GM23338 (cell line): ENCODE measurements around the gene GPC5. TPM values are rescaled to one million over a fixed set of nuclear protein-coding genes. Genes with fewer than 3 reads are reported as not detected.

Experiments used
- ATAC-seq: fragments of 200-7000 bp; cut with Tn5 transposase; 3 replicates; pipeline ENCODE4 v1.9.1; 2020
- DNase-seq: peaks from one replicate; pipeline ENCODE4 v3.0.0-alpha.2; 2015; ENCODE audit warnings: low spot score
- H2AFZ ChIP-seq: fragments of 200-600 bp; sonication (generic); 2 replicates; pipeline ENCODE4 v1.8.0; 2016; ENCODE audit warnings: antibody characterized with exemption, mild to moderate bottlenecking, moderate library complexity
- H3F3A ChIP-seq: fragments of 200-600 bp; sonication (generic); replicated peaks from 2 replicates; pipeline ENCODE4 v1.8.0; 2017; ENCODE audit warnings: antibody characterized with exemption, mixed run types, low read depth
- H3K27ac ChIP-seq: fragments of 200-600 bp; sonication (generic); 2 replicates; pipeline ENCODE4 v1.6.1; 2016; ENCODE audit warnings: low read depth
- H3K27me3 ChIP-seq: fragments of 200-600 bp; sonication (generic); 2 replicates; pipeline ENCODE4 v1.8.0; 2016; ENCODE audit warnings: mild to moderate bottlenecking, mixed run types, moderate library complexity; ENCODE audit not compliant: insufficient read depth
- H3K36me3 ChIP-seq: fragments of 200-600 bp; sonication (generic); 2 replicates; pipeline ENCODE4 v1.8.0; 2016; ENCODE audit warnings: mild to moderate bottlenecking; ENCODE audit not compliant: insufficient read depth
- H3K4me1 ChIP-seq: fragments of 200-600 bp; sonication (generic); 2 replicates; pipeline ENCODE4 v1.8.0; 2016; ENCODE audit warnings: mild to moderate bottlenecking, moderate library complexity; ENCODE audit not compliant: insufficient read depth
- H3K4me2 ChIP-seq: fragments of 200-600 bp; sonication (generic); 2 replicates; pipeline ENCODE4 v1.7.1; 2017; ENCODE audit warnings: mixed run types
- H3K4me3 ChIP-seq: fragments of 200-600 bp; sonication (generic); 2 replicates; pipeline ENCODE4 v1.6.1; 2016; ENCODE audit warnings: mixed run types
- H3K79me2 ChIP-seq: fragments of 200-600 bp; sonication (generic); replicated peaks from 2 replicates; pipeline ENCODE4 v1.8.0; 2017; ENCODE audit warnings: mild to moderate bottlenecking; ENCODE audit not compliant: insufficient read depth
- H3K9me2 ChIP-seq: fragments of 200-600 bp; sonication (generic); 2 replicates; pipeline ENCODE4 v1.8.0; 2017; ENCODE audit not compliant: insufficient read depth
- H4K20me1 ChIP-seq: fragments of 200-600 bp; sonication (generic); replicated peaks from 2 replicates; pipeline ENCODE4 v1.8.0; 2017; ENCODE audit warnings: mild to moderate bottlenecking; ENCODE audit not compliant: insufficient read depth
- H3K27ac Mint-ChIP-seq: 2 replicates; pipeline ENCODE4 v1.8.0; 2020; ENCODE audit warnings: inconsistent platforms, mild to moderate bottlenecking, moderate library complexity, mixed read lengths
- H3K27me3 Mint-ChIP-seq: 3 replicates; pipeline ENCODE4 v1.8.0; 2022; ENCODE audit warnings: low read depth, mild to moderate bottlenecking, moderate library complexity, mixed read lengths, inconsistent platforms; ENCODE audit not compliant: insufficient read depth, poor library complexity
- H3K36me3 Mint-ChIP-seq: 3 replicates; pipeline ENCODE4 v1.8.0; 2021; ENCODE audit warnings: low read depth, mild to moderate bottlenecking, inconsistent platforms, moderate library complexity, mixed read lengths
- H3K4me1 Mint-ChIP-seq: 3 replicates; pipeline ENCODE4 v1.8.0; 2020; ENCODE audit warnings: mild to moderate bottlenecking, inconsistent platforms, mixed read lengths
- H3K4me3 Mint-ChIP-seq: 3 replicates; pipeline ENCODE4 v1.8.0; 2021; ENCODE audit warnings: moderate library complexity, mild to moderate bottlenecking, inconsistent platforms, mixed read lengths
- H3K9me3 Mint-ChIP-seq: 3 replicates; pipeline ENCODE4 v1.8.0; 2020; ENCODE audit warnings: moderate library complexity, mild to moderate bottlenecking, inconsistent platforms, mixed read lengths
- CREB1 ChIP-seq: fragments of 250-450 bp; sonication (Bioruptor Pico); IDR thresholded peaks from 2 replicates; pipeline ENCODE4 v1.5.0; 2020; ENCODE audit warnings: low read depth, mild to moderate bottlenecking, moderate library complexity
- CTCF ChIP-seq, 2 experiments: fragments of 200-600 bp in 1 of 2; sonication (generic) in 1 of 2; conservative IDR thresholded peaks; 2 replicates each; pipeline versions ENCODE4 v1.5.1 to v1.6.1; 2016 to 2017; ENCODE audit warnings: antibody characterized with exemption in 2 of 2, low read depth in 2 of 2, mild to moderate bottlenecking in 2 of 2, moderate library complexity in 1 of 2
- ETS1 ChIP-seq: IDR thresholded peaks from 2 replicates; pipeline ENCODE4 v1.6.1; 2016; ENCODE audit warnings: antibody characterized with exemption
- EZH2 ChIP-seq: fragments of 200-600 bp; sonication (generic); IDR thresholded peaks from one replicate; pipeline ENCODE4 v1.8.0; 2017; ENCODE audit warnings: antibody characterized with exemption, mild to moderate bottlenecking, low read depth; ENCODE audit not compliant: unreplicated experiment
- EZH2phosphoT487 ChIP-seq: fragments of 200-600 bp; sonication (generic); IDR thresholded peaks from one replicate; pipeline ENCODE4 v1.8.1; 2018; ENCODE audit warnings: antibody characterized with exemption; ENCODE audit not compliant: unreplicated experiment
- JUNB ChIP-seq: IDR thresholded peaks from one replicate; pipeline ENCODE4 v1.6.1; 2016; ENCODE audit warnings: antibody characterized with exemption; ENCODE audit not compliant: unreplicated experiment
- NANOG ChIP-seq: IDR thresholded peaks from 2 replicates; pipeline ENCODE4 v1.6.1; 2016; ENCODE audit warnings: antibody characterized with exemption, borderline replicate concordance
- POLR2AphosphoS5 ChIP-seq: IDR thresholded peaks from 2 replicates; pipeline ENCODE4 v1.6.1; 2016; ENCODE audit warnings: antibody characterized with exemption, low read depth
- REST ChIP-seq: IDR thresholded peaks from one replicate; pipeline ENCODE4 v1.6.1; 2018; ENCODE audit warnings: antibody characterized with exemption; ENCODE audit not compliant: unreplicated experiment
- STAT1 ChIP-seq: IDR thresholded peaks from one replicate; pipeline ENCODE4 v1.6.1; 2016; ENCODE audit warnings: antibody characterized with exemption; ENCODE audit not compliant: unreplicated experiment
- ZNF114 ChIP-seq: fragments of 250-450 bp; sonication (Bioruptor Pico); IDR thresholded peaks from 2 replicates; pipeline ENCODE4 v1.5.0; 2020; ENCODE audit warnings: mild to moderate bottlenecking, moderate library complexity
- ZNF331 ChIP-seq: fragments of 250-450 bp; sonication (Bioruptor Pico); IDR thresholded peaks from 2 replicates; pipeline ENCODE4 v1.5.0; 2020; ENCODE audit warnings: low read depth, mild to moderate bottlenecking, moderate library complexity
- polyA plus RNA-seq: library from polyadenylated mRNA; unstranded; fragments of >200 nt; fragmentation: Nextera tagmentation; extraction: Ambion mirVana; gene quantifications from 2 replicates; pipeline ENCODE4 v1.2.1, GENCODE V29; 2016
- total RNA-seq: library from RNA; depleted of rRNA; stranded (reverse); fragments of >200 nt; shearing (Covaris generic); gene quantifications from 2 replicates; pipeline ENCODE4 v1.2.3, GENCODE V29; 2014

Gene GPC5
- total and polyA plus RNA-seq, 2 experiments from 2014 or later, result 0.95 to 1.1 TPM

- Histone ChIP-seq H3K27me3 (no peaks in the 10 kb centered on the region), H3K79me2 (no peaks in the 10 kb centered on the region), H3K4me2 (no peak overlapping the region), H3K9me2 (0 out of 2 replicates have a peak, but pooled peaks cover 3% of the 10 kb centered on the region), H3K4me3 (no peak overlapping the region), H2AFZ (no peak overlapping the region), H3K36me3 (no peaks in the 10 kb centered on the region), H3K4me1 (peaks cover 14% of the 10 kb centered on the region), H4K20me1 (no peaks in the 10 kb centered on the region), H3K27ac (no peak overlapping the region), H3F3A (no peaks in the 10 kb centered on the region)
- H3K27ac Mint-ChIP-seq, result no peak overlapping the region
- H3K36me3 Mint-ChIP-seq, result no peaks in the 10 kb centered on the region
- H3K9me3 Mint-ChIP-seq, result no peaks in the 10 kb centered on the region
- no peak overlapping the region for H3K4me3 Mint-ChIP-seq
- no peak for ATAC-seq
- TF ChIP-seq ZNF331 (CRISPR knock-in tag) (no peak), CTCF (conservative IDR thresholded peaks at IDR 0.05; ENCODE audit: low read depth in 2 of 2) (no peak), JUNB (no peak), NANOG (no peak), CREB1 (no peak), REST (no peak), ZNF114 (CRISPR knock-in tag) (no peak), POLR2AphosphoS5 (no peak), EZH2phosphoT487 (no peak), ETS1 (no peak), EZH2 (no peak), STAT1 (no peak)
- peaks cover 30% of the 10 kb centered on the region for H3K4me1 Mint-ChIP-seq
- DNase-seq, result no peak
- peaks cover 2% of the 10 kb centered on the region for H3K27me3 Mint-ChIP-seq
Measured at GRCh38 chr13:92823059-92823458, 1424.6 kb downstream of the GPC5 start.
